GM21786 (cell line): ENCODE results near the gene SKAP1.
"Not testable (repeated sequence)": the region's sequence is repeated elsewhere in the genome, so short reads cannot be mapped to it uniquely, and the experiment has no call there.

Source experiments
- ATAC-seq: cut with Tn5 transposase; IDR thresholded peaks from one replicate; pipeline ENCODE4 v1.9.1; 2021; ENCODE audit not compliant: unreplicated experiment

The SKAP1 gene

DNA sequence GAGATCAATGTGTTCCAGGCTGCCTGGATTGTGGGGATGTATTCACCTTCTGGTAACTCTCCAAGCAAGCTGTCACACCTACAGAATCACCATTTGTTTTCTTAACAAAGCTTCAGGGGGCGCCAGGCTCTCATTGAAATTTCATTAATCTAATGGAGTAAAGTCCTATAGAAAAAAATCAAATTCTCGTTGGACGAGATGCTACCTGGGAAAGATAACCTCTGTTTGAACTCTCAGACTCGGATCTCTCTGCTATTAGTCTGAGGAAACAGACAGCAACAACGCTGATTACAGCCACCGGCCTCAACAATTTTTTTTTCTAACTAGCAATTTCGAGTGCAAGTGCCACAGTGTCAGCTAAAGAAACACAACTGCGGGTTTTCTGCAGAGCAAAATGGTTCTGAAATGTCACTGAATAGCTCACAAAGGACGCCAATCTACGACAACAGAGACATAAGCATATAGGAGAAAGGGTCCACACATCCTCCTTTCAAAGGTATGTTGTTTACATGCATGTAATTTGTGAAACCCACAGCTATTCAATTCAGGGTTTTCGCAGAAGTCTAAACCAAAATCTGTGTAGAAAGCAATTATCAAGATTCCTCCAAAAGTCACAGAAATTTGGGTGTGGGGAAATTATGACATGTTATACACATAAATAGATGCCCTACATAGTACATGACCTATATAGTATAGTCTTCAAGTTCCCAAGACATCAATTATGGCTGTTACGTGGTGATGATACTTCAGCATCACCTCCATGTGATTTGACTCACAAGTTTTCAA, 135.8 kb downstream of the SKAP1 start:
- ATAC-seq: no peak

DNA sequence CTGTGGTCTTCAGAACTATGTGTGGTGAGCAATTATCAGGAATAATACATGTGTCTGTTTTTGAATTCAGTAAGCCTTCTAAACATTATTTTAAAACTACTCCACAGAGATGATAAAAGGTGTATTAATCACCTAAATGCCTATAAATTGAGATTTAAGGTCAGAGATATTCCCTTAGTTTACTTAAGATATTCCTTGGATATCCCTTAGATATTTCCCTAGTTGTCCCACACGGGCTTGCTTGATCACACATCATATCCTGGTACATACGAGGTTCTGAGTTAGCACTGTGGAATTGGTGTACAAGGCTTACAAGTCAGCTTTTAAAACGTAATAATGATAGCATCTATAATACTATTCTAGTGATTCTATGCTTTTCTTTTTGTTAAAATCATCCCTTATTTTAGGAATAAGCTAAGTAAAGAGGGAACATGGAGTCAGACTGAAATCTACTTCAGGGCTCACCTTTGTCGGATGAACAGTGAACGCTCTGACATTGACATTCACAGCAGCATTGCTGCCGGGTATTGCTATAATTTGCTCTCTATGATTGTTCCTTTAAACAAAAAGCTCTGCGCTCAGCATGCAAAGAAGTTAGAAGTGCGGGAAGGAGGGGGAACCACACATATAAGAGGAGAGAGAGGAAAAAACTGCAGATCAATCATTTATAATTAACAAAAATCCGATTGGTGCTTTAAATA, 136.5 kb downstream of the SKAP1 start:
- no peak for ATAC-seq

GRCh38 chr17:48290378-48290777, 139.6 kb downstream of the SKAP1 start:
- no peak for ATAC-seq

- ATAC-seq: not testable (repeated sequence)
Measured at GRCh38 chr17:48286917-48287316, 143.1 kb downstream of the SKAP1 start.

DNA sequence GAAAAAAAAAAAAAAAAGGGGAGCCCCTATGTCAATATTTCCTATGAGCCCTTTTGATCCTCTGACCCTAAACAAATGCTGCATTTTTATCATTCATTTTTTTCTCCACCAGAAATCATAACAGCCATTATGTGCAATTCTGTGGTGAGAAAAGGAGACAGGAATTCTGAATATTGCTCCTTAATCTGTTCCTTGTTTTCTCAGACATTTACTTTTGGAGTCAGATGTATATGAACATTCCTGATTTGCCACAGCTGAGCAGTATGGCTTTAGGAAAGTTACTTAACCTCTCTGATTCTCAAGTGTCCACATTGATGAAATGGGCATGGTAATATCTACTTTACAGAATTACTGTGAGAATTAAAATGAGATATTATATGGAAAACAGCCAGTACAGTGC, 144.4 kb downstream of the SKAP1 start:
- ATAC-seq: no peak

DNA sequence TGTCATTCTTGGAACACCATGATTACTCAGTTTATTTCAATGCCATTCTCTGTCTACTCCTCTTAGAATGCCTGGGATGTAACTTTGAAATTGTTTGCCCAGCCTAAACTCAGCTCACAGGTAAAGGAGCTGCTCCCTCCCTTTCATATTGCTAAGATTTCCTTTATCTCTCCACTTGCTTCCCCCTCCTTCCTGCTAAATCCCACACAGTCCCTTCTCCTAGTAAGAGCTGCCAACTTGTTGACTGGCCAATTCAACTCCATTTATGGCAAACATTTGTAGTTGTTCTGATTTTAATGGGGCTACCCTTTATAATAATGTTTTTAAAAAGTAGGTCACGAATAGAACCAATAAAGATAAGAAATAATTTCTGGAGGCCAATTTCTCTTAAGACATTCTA, 146.1 kb downstream of the SKAP1 start:
- ATAC-seq: no peak

- ATAC-seq: no peak
Measured at GRCh38 chr17:48283411-48283810, 146.6 kb downstream of the SKAP1 start.

GRCh38 chr17:48282303-48282702, 147.7 kb downstream of the SKAP1 start:
- ATAC-seq: no peak

- no peak for ATAC-seq
Measured at GRCh38 chr17:48278760-48279491, 151.1 kb downstream of the SKAP1 start.

- ATAC-seq: no peak
Measured at GRCh38 chr17:48276776-48277175, 153.2 kb downstream of the SKAP1 start.

DNA sequence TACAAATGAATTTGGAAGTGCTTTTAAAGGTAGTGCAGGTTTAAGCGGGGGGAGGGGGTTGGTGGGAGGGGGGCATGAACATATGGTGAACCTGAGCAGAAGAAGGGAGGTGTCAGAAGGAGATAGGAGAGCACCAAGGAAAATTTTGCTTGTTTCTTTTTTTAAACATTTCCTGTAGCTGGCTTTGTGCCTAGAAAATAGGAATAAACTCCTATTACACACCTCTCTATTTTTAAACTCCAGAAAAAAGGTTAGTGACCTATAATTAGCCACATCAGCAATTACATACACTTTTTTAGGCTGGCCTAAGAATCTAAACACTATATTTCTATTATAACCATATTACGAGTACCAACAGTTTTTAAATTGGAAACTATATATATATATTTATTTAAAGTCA, 159.1 kb downstream of the SKAP1 start:
- ATAC-seq: no peak

DNA sequence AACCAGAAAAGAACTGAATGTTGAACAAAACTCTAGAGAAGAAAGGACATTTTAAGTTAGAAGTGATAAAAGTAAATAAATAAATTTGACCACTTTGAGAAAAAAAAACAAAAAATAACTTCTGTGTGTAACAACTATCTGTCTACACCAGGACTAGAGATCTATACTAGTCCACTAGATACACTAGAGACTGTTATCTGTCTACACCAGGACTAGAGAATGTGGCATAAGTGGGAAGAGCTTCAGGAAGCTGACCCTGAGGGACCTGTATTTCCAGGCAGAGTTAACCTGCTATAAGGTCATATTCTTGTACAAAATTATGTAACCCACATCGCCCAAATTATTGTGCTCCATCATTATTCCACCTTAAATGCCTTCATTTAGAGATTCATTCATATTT, 160.8 kb downstream of the SKAP1 start:
- no peak for ATAC-seq

GRCh38 chr17:48263731-48264035, 166.3 kb downstream of the SKAP1 start:
- no peak for ATAC-seq

GRCh38 chr17:48262982-48263730, 166.9 kb downstream of the SKAP1 start:
- ATAC-seq: no peak

DNA sequence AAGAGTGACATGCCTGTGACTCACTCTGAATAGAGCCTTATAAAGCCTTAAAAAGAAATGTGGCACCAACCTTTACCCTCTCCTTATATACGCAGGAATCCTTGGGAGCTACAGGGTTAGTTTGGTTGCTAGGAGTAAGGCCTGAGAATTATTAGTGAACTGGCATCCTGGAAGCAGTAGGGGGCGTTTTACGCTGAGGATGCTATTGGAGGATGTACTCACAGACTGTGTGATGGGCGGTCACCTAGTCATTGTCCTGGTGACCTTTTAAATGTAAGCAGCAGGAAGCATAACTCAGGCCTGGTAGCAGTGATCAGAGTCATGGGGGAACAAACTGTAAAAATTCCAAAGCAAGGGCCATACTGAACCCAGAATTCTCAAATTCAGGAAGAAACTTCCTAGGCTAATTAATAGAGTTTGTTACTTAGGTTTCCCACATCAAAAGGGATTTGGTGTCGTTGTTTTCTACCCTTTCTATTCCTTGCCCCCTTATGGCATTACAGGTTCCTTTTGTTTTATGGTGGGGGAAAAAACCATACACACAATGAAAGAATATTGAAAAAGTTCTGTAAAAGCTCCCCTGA, 168.6 kb downstream of the SKAP1 start:
- no peak for ATAC-seq

GRCh38 chr17:48259694-48260291, 170.2 kb downstream of the SKAP1 start:
- ATAC-seq: no peak

DNA sequence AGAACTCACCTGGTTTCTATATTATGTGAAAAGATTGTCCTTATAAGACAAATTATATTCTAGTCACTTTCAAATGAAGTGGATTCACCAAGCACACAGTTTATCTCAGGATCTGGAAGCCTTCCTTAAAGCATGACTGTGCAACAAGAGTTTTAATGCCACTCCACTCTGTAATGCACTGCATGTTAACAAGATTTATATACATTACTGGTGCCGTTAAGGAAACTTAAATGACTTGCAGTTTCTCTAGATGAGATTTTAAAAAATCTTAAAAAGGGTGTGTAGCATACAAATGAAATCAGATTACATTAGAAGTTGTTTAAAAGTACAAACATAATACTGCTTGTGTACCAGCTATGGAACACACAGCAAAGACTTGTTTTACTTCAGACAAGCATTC, 171.7 kb downstream of the SKAP1 start:
- ATAC-seq: no peak

DNA sequence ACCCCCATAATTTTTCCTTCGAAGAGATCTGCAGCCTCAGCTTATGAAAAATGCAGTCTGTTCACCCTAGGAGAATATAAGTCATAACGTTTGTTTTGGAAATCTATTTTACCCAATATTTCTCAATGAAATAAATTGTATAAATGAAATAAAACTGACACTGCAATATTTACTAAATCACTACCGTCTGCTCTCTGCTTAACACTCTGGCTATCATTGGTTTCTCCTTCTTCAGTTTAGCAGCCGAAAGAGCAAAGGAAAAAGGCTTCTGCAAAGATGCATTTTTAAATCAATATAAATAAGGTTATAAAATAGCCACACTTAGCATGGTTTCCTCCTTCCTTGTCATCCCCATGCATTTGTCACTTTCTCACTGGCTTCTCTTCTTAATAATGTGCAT, 174.3 kb downstream of the SKAP1 start:
- no peak for ATAC-seq

DNA sequence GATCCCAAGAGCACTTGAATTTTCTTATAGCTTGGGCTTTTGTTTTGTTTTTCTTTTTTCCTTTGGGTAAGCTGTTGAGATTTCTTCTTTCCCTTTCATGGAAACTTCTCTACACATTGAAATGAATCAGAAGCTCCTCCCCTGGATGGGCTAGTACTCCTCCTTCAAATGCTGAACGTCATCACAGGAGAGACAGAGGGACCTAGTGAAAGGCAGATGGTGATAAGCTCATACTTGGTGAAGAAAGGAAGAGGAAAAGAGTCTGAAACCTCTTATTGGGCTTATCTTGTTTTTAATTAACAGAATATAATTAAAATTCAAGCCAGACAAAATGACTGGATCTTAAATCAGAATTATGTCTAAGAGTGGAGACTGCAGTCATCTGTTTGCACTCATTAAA, 175.1 kb downstream of the SKAP1 start:
- ATAC-seq: no peak

- ATAC-seq: no peak
Measured at GRCh38 chr17:48253975-48254374, 176.0 kb downstream of the SKAP1 start.

DNA sequence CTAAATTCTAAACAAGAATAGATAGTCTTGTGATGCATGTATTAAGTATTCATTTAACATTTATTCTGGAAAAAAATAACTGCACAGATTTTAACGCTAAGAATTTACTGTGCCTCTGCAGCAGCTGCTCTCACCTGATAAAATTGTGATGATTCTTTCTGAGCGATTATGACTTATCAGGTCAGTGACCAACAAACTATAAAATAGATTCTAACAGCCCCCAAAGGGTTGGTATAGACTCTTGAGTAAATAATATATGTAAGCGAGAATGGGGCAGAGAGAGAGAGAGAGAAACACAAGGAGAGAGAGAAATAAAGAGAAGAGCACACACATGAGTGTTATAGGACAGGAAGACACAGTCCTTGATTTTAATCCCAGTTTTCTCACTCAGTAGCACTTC, 178.1 kb downstream of the SKAP1 start:
- ATAC-seq: no peak
